Measurements from ENCODE around the gene USP48. TPM values are rescaled to one million over a fixed set of nuclear protein-coding genes. Genes with fewer than 3 reads are reported as not detected.
A peak's percentile ranks its signal among the peaks of the same experiment; 100 is the strongest.

The USP48 gene
- total and polyA plus RNA-seq, 2 of the 8 experiments (the other 6 are each of a cell fraction or from before 2014, with no cell fraction given) = 12.8 to 83.5 TPM

DNA sequence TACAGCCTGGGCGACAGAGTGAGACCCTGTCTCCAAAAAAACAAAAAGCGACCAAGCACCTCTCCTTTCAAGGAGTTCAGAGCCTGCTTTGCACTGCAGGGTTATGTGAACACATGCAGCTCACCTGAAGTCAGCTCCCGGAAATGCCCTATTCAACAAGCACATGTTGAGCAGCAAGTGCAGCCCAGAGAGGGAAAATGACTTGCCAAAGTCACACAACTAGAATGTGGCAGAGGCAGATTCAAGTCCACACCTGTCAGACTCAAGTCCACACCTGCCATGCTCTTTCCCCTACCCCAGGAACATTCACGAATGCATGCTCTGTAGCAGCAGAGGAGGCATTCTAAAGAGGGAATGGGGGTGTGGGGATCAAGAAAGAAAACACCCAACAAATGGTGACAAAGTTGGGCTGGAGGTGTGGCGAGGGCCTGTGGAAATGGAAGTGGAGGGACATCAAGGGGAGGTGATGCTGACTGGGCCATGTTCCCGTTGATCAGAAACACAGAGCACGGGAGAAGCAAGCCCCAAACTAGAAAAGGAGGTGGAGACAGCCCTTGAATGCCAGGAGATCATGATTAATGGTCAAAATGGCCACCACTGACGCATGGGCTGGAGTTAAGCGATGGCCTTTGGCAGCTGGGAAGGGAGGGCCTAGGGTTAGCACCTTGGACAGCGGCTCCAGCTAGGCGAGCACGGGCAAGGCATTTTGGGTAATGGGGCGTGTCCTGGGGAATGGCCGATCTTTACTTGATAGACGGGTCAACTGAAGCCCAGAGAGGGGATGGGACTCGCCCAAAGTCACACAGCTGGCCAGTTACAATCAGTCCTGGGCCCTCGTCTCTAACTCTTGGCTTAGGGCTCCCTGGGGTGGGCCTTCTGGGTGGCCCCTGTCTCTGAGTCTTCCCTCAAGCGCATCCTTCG is 135.3 kb downstream of the USP48 start (continued):
- no peak for TF ChIP-seq CTBP2 (IDR thresholded peaks at IDR 0.05; ENCODE audit: borderline replicate concordance, insufficient read depth, insufficient read length, low read length)
- TF ChIP-seq MAFK (IDR thresholded peaks at IDR 0.05; ENCODE audit: low read depth, low read length) = no peak
- TF ChIP-seq, protein P1, sequence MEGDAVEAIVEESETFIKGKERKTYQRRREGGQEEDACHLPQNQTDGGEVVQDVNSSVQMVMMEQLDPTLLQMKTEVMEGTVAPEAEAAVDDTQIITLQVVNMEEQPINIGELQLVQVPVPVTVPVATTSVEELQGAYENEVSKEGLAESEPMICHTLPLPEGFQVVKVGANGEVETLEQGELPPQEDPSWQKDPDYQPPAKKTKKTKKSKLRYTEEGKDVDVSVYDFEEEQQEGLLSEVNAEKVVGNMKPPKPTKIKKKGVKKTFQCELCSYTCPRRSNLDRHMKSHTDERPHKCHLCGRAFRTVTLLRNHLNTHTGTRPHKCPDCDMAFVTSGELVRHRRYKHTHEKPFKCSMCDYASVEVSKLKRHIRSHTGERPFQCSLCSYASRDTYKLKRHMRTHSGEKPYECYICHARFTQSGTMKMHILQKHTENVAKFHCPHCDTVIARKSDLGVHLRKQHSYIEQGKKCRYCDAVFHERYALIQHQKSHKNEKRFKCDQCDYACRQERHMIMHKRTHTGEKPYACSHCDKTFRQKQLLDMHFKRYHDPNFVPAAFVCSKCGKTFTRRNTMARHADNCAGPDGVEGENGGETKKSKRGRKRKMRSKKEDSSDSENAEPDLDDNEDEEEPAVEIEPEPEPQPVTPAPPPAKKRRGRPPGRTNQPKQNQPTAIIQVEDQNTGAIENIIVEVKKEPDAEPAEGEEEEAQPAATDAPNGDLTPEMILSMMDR (IDR thresholded peaks at IDR 0.05; ENCODE audit: control extremely low read depth in 1 of 3, insufficient read depth in 1 of 3, low read depth in 1 of 3, low read length in 3 of 3) = no peak
- no peak for TF ChIP-seq GTF2F1 (IDR thresholded peaks at IDR 0.05; ENCODE audit: borderline replicate concordance, low read depth, low read length)
- no peak for TF ChIP-seq RFX5 (IDR thresholded peaks at IDR 0.05; ENCODE audit: borderline replicate concordance, low read depth, low read length)
- TF ChIP-seq, protein P2, sequence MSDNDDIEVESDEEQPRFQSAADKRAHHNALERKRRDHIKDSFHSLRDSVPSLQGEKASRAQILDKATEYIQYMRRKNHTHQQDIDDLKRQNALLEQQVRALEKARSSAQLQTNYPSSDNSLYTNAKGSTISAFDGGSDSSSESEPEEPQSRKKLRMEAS (IDR thresholded peaks at IDR 0.05) = peak; percentile 89
- no peak for TF ChIP-seq NRF1 (IDR thresholded peaks at IDR 0.05; ENCODE audit: low read depth, low read length)
- TF ChIP-seq KDM4A (IDR thresholded peaks at IDR 0.05; ENCODE audit: low read depth, low read length, severe bottlenecking) = no peak
- no peak for TF ChIP-seq EP300 (IDR thresholded peaks at IDR 0.05; ENCODE audit: borderline replicate concordance in 1 of 2, low read depth in 2 of 2, low read length in 2 of 2)
